ENCODE data around the gene CNPY1.

GRCh38 chr7:155453296-155454182 is 92.8 kb downstream of the CNPY1 start:
- TF ChIP-seq CTCF (IDR thresholded peaks at IDR 0.05) (no peak), POLR2A (IDR thresholded peaks at IDR 0.05) (no peak)

All from adrenal gland (tissue), 5 donors.